K562 (cell line): ENCODE results near the gene POTEE. TPM values are rescaled to one million over a fixed set of nuclear protein-coding genes. Genes with fewer than 3 reads are reported as not detected.
"Not testable (repeated sequence)": the region's sequence is repeated elsewhere in the genome, so short reads cannot be mapped to it uniquely, and the experiment has no call there.

Source experiments
- ATAC-seq: fragments of 200-7000 bp; cut with Tn5 transposase; 3 replicates; pipeline ENCODE4 v1.9.1; 2020; ENCODE audit warnings: moderate library complexity
- BruUV-seq: library from RNA; stranded (reverse); fragments of 400-500 nt; replicated peaks from 2 replicates; lab custom pipeline; 2021; lab: Mats Ljungman, UMichigan
- CTCF ChIA-PET: fragments of 300-600 bp; formaldehyde crosslinking; extraction: SDS; loops from one replicate; lab custom pipeline; 2021; ENCODE audit warnings: low intra/inter-chr PET ratio; lab: Yijun Ruan, JAX
- POLR2A ChIA-PET: fragments of 300-600, 350-650 bp; sonication (Branson Sonifier 250); formaldehyde crosslinking; extraction: SDS; loops from one replicate; lab custom pipeline; 2021; ENCODE audit warnings: antibody characterized with exemption, inconsistent platforms; lab: Yijun Ruan, JAX
- DNase-seq, 4 experiments: peaks; one replicate each; pipeline versions ENCODE4 v3.0.0 to v3.0.0-alpha.2; 2011 to 2018; ENCODE audit warnings: low spot score in 3 of 4, mixed read lengths in 3 of 4; ENCODE audit errors: extremely low read depth in 1 of 4
- FAIRE-seq: peaks from 2 replicates; lab custom pipeline; 2011; peaks lifted over from hg19 to GRCh38; lab: Jason Lieb, UNC
- H2AFZ ChIP-seq: 2 replicates; pipeline ENCODE4 v1.6.0; 2011; ENCODE audit warnings: low read depth, low read length, control low read depth, inconsistent platforms
- H3K27ac ChIP-seq: fragments of 200-600 bp; 3 replicates; pipeline ENCODE4 v1.8.0; 2011; ENCODE audit warnings: low read depth, mild to moderate bottlenecking, control low read depth, inconsistent platforms, low read length, moderate library complexity, mixed read lengths; ENCODE audit errors: extremely low read depth
- H3K27me3 ChIP-seq, 2 experiments: fragments of 300-600 bp in 1 of 2; 2 replicates in 1 of 2; 3 replicates in 1 of 2; pipeline versions ENCODE4 v1.6.0 to v1.8.0; 2011; ENCODE audit warnings: inconsistent platforms in 2 of 2, low read length in 2 of 2, mild to moderate bottlenecking in 1 of 2, mixed read lengths in 1 of 2, moderate library complexity in 1 of 2; ENCODE audit not compliant: control insufficient read depth in 2 of 2, insufficient read depth in 2 of 2
- H3K36me3 ChIP-seq: fragments of 300-600 bp; 3 replicates; pipeline ENCODE4 v1.8.0; 2011; ENCODE audit warnings: mild to moderate bottlenecking, low read length, inconsistent platforms; ENCODE audit not compliant: control insufficient read depth, insufficient read depth
- H3K4me1 ChIP-seq, 2 experiments: fragments of 200-600 bp in 1 of 2; replicated peaks in 1 of 2; 2 replicates in 1 of 2; 3 replicates in 1 of 2; pipeline versions ENCODE4 v1.5.1 to v1.8.0; 2011; ENCODE audit warnings: inconsistent platforms in 2 of 2, low read length in 2 of 2, mild to moderate bottlenecking in 1 of 2, mixed read lengths in 1 of 2, moderate library complexity in 1 of 2; ENCODE audit not compliant: control insufficient read depth in 2 of 2, insufficient read depth in 2 of 2
- H3K4me2 ChIP-seq: 2 replicates; pipeline ENCODE4 v1.6.1; 2011; ENCODE audit warnings: low read length, control low read depth, inconsistent platforms, mixed read lengths; ENCODE audit not compliant: insufficient read depth
- H3K4me3 ChIP-seq: fragments of 200-600 bp; sonication (generic), shearing (Covaris generic); 2 replicates; pipeline ENCODE4 v1.5.1; 2016; ENCODE audit warnings: control low read depth, inconsistent platforms
- H3K79me2 ChIP-seq: fragments of 200-600 bp; 3 replicates; pipeline ENCODE4 v1.8.0; 2011; ENCODE audit warnings: low read length, inconsistent platforms; ENCODE audit not compliant: control insufficient read depth, insufficient read depth
- H3K9ac ChIP-seq, 2 experiments: 2 replicates each; pipeline versions ENCODE4 v1.6.0 to v1.6.1; 2011; ENCODE audit warnings: low read depth in 2 of 2, low read length in 2 of 2, control low read depth in 1 of 2, inconsistent platforms in 1 of 2, mild to moderate bottlenecking in 1 of 2, mixed read lengths in 1 of 2; ENCODE audit not compliant: insufficient read depth in 1 of 2
- H3K9me1 ChIP-seq: one replicate; pipeline ENCODE4 v1.6.0; 2011; ENCODE audit warnings: inconsistent platforms, mild to moderate bottlenecking, low read length, moderate library complexity; ENCODE audit not compliant: control insufficient read depth, insufficient read depth
- H3K9me3 ChIP-seq: replicated peaks from 2 replicates; pipeline ENCODE4 v1.5.1; 2011; ENCODE audit warnings: low read depth, low read length, inconsistent platforms; ENCODE audit not compliant: control insufficient read depth, insufficient read depth
- H4K20me1 ChIP-seq: replicated peaks from 2 replicates; pipeline ENCODE4 v1.6.1; 2011; ENCODE audit warnings: low read length, inconsistent platforms, mixed read lengths; ENCODE audit not compliant: control insufficient read depth, insufficient read depth
- POLR2G ChIP-seq: fragments of 200-400 bp; formaldehyde crosslinking; IDR thresholded peaks from 2 replicates; pipeline ENCODE4 v1.6.1; 2017; ENCODE audit warnings: low read depth, mild to moderate bottlenecking, antibody characterized with exemption, low read length, moderate library complexity
- RBFOX2 ChIP-seq: fragments of 200-400 bp; formaldehyde crosslinking; IDR thresholded peaks from 2 replicates; pipeline ENCODE4 v1.6.1; 2017; ENCODE audit warnings: low read depth, mild to moderate bottlenecking, low read length, moderate library complexity
- ZBTB33 ChIP-seq: sonication (generic); formaldehyde crosslinking; IDR thresholded peaks from 2 replicates; pipeline ENCODE4 v1.8.1; 2023; ENCODE audit warnings: mild to moderate bottlenecking, missing genetic modification reagents
- WGBS: fragments of 100-300 bp; shearing (Covaris generic); methylation state at CpG from one replicate; pipeline ENCODE4 v1.1.6; 2016; ENCODE audit warnings: low coverage, mixed read lengths; ENCODE audit not compliant: insufficient coverage; ENCODE audit errors: missing lambda C conversion rate; 5-methylcytosine and 5-hydroxymethylcytosine counted together
- in situ Hi-C: fragments of 300-500 bp; cut with MboI; formaldehyde crosslinking; loops from 4 replicates; pipeline ENCODE4 v1.15.0; 2018; ENCODE audit warnings: inconsistent platforms, mixed read lengths
- intact Hi-C: fragments of 100-400 bp; cut with micrococcal nuclease; formaldehyde crosslinking; loops from 2 replicates; pipeline ENCODE4 v1.14.2; 2022
- polyA plus RNA-seq, 8 experiments: library from polyadenylated mRNA; depleted of rRNA in 4 of 8; stranded (reverse) in 5 of 8; unstranded in 3 of 8; fragments of >200 nt; fragmentation: Nextera tagmentation in 2 of 8; fragmentation: Illumina TruSeq in 1 of 8; extraction: Ambion mirVana in 2 of 8; extraction: Trizol in 1 of 8; gene quantifications; 2 replicates each; pipeline versions ENCODE4 v1.2.1 to v1.2.3, GENCODE V29; 2011 to 2014; ENCODE audit warnings: inconsistent platforms in 1 of 8, missing spikeins in 1 of 8
- total RNA-seq, 7 experiments: library from RNA; depleted of rRNA in 6 of 7; stranded (reverse); fragments of >200 nt in 6 of 7; fragmentation: Illumina TruSeq in 2 of 7; extraction: Trizol in 2 of 7; gene quantifications; 2 replicates each; pipeline versions ENCODE4 v1.2.1 to v1.2.3, GENCODE V29; 2011 to 2021; ENCODE audit warnings: low replicate concordance in 1 of 7

POTEE gene
- total and polyA plus RNA-seq, 9 of the 15 experiments (the other 6 are each of a cell fraction or from before 2014, with no cell fraction given): 0.22 to 31.8 (median 16.9) TPM

GRCh38 chr2:131210434-131211211 lies 1.3 kb downstream of the POTEE start:
- H3K36me3 ChIP-seq, DNase-seq, H3K9me1 ChIP-seq, H2AFZ ChIP-seq, CTCF ChIA-PET, BruUV-seq, intact Hi-C loops, H3K27ac ChIP-seq, POLR2A ChIA-PET, H3K4me1 ChIP-seq, H3K27me3 ChIP-seq, FAIRE-seq, H3K9me3 ChIP-seq, H4K20me1 ChIP-seq: not testable (repeated sequence)
- in situ Hi-C loops: loop anchor here (10.0 kb wide), 1 partner anchor 1076 kb away; no protein-coding TSS in a partner anchor
- Histone ChIP-seq H3K9ac (peak overlapping the region; percentile 61 to 90; a peak in 3 of 4 replicates), H3K79me2 (peaks cover 32% of the 10 kb centered on the region), H3K4me3 (peak overlapping the region; percentile 75), H3K4me2 (peak overlapping the region; percentile 58; the same call in 1 of the 2 replicates)
- 5% methylated on average over 7 of the region's 22 CpGs for WGBS
- ATAC-seq: peak; percentile 4; the same call in 2 of the 3 replicates
- peak; percentile 74 for TF ChIP-seq RBFOX2
- TF ChIP-seq POLR2G: peak; percentile 56

- TF ChIP-seq ZBTB33 (CRISPR knock-in tag) (peak; percentile 67; the same call in 1 of the 2 replicates), POLR2G (peak; percentile 61), RBFOX2 (peak; percentile 28; the same call in 1 of the 2 replicates)
- CTCF ChIA-PET, DNase-seq, H3K9me1 ChIP-seq, H3K4me3 ChIP-seq, H3K4me1 ChIP-seq, H3K27ac ChIP-seq, H4K20me1 ChIP-seq, H3K27me3 ChIP-seq, H3K79me2 ChIP-seq, BruUV-seq, H2AFZ ChIP-seq, H3K36me3 ChIP-seq, H3K9ac ChIP-seq, FAIRE-seq, POLR2A ChIA-PET, H3K9me3 ChIP-seq, H3K4me2 ChIP-seq, intact Hi-C loops: not testable (repeated sequence)
- WGBS: no CpG with 5 or more reads among the region's 60 CpGs
- in situ Hi-C loops: loop anchor here (10.0 kb wide), 1 partner anchor 1083 kb away; no protein-coding TSS in a partner anchor
- peak; percentile 33; the same call in 1 of the 3 replicates for ATAC-seq
Measured at GRCh38 chr2:131217238-131217986, 8.1 kb downstream of the POTEE start.
